HepG2 (cell line): Measurements from ENCODE around the gene IGLON5. TPM values are rescaled to one million over a fixed set of nuclear protein-coding genes. Genes with fewer than 3 reads are reported as not detected.

Experiments used
- ARNT ChIP-seq: fragments of 450-650 bp; IDR thresholded peaks from 2 replicates; pipeline ENCODE4 v1.6.1; 2017
- CBX1 ChIP-seq: IDR thresholded peaks from one replicate; pipeline ENCODE4 v1.6.1; 2016; ENCODE audit warnings: antibody characterized with exemption, low read depth
- CBX2 ChIP-seq, 2 experiments: fragments of 200-600 bp in 1 of 2; sonication (generic); formaldehyde crosslinking in 1 of 2; IDR thresholded peaks; 2 replicates each; pipeline versions ENCODE4 v1.7.0 to v1.8.1; 2018 to 2022; ENCODE audit warnings: low read depth in 2 of 2, low read length in 1 of 2, mild to moderate bottlenecking in 1 of 2, missing genetic modification reagents in 1 of 2
- ELF3 ChIP-seq: IDR thresholded peaks from 2 replicates; pipeline ENCODE4 v1.6.1; 2016; ENCODE audit warnings: missing genetic modification reagents, missing compliant biosample characterization
- HOXD1 ChIP-seq: sonication (generic); formaldehyde crosslinking; IDR thresholded peaks from 2 replicates; pipeline ENCODE4 v1.5.0; 2020; ENCODE audit warnings: missing genetic modification reagents
- IKZF4 ChIP-seq: sonication (generic); formaldehyde crosslinking; IDR thresholded peaks from 2 replicates; pipeline ENCODE4 v1.5.1; 2020; ENCODE audit warnings: borderline replicate concordance, mild to moderate bottlenecking, low read depth, missing genetic modification reagents; ENCODE audit errors: not compliant biosample characterization
- NCOR1 ChIP-seq: fragments of 200-600 bp; sonication (generic); IDR thresholded peaks from 2 replicates; pipeline ENCODE4 v1.7.0; 2017; ENCODE audit warnings: antibody characterized with exemption, low read length, borderline replicate concordance
- NFIC ChIP-seq: IDR thresholded peaks from 2 replicates; pipeline ENCODE4 v1.6.1; 2012; ENCODE audit warnings: mild to moderate bottlenecking, low read length, inconsistent platforms
- PHF5A ChIP-seq: IDR thresholded peaks from one replicate; pipeline ENCODE4 v1.6.1; 2018; ENCODE audit warnings: low read depth, missing genetic modification reagents; ENCODE audit not compliant: unreplicated experiment
- POLR2A ChIP-seq, 2 experiments: IDR thresholded peaks; 2 replicates each; pipeline ENCODE4 v1.6.1; 2011; ENCODE audit warnings: low read depth in 2 of 2, low read length in 2 of 2, mild to moderate bottlenecking in 1 of 2, moderate library complexity in 1 of 2; ENCODE audit not compliant: insufficient read depth in 1 of 2
- RARA ChIP-seq: IDR thresholded peaks from 2 replicates; pipeline ENCODE4 v1.6.1; 2016; ENCODE audit warnings: missing genetic modification reagents, missing compliant biosample characterization
- RBAK ChIP-seq: sonication (generic); formaldehyde crosslinking; IDR thresholded peaks from 2 replicates; pipeline ENCODE4 v1.5.1; 2020; ENCODE audit warnings: mild to moderate bottlenecking, missing genetic modification reagents
- TGIF2 ChIP-seq: IDR thresholded peaks from 2 replicates; pipeline ENCODE4 v1.6.1; 2016; ENCODE audit warnings: control low read depth, missing compliant biosample characterization
- XBP1 ChIP-seq: sonication (generic); formaldehyde crosslinking; IDR thresholded peaks from 2 replicates; pipeline ENCODE4 v1.5.0; 2020; ENCODE audit warnings: missing genetic modification reagents
- ZBTB7B ChIP-seq: sonication (generic); formaldehyde crosslinking; IDR thresholded peaks from 2 replicates; pipeline ENCODE4 v1.4.0; 2020; ENCODE audit warnings: missing genetic modification reagents
- ZNF180 ChIP-seq: sonication (generic); formaldehyde crosslinking; IDR thresholded peaks from 2 replicates; pipeline ENCODE4 v1.4.0; 2020; ENCODE audit warnings: low read depth, missing genetic modification reagents, borderline replicate concordance
- ZNF44 ChIP-seq: sonication (generic); formaldehyde crosslinking; IDR thresholded peaks from 2 replicates; pipeline ENCODE4 v1.5.1; 2020; ENCODE audit warnings: mild to moderate bottlenecking, missing genetic modification reagents
- ZNF790 ChIP-seq: sonication (generic); formaldehyde crosslinking; IDR thresholded peaks from 2 replicates; pipeline ENCODE4 v1.8.0; 2022; ENCODE audit warnings: missing genetic modification reagents, mild to moderate bottlenecking, borderline replicate concordance
- polyA plus RNA-seq, 8 experiments: library from polyadenylated mRNA; depleted of rRNA in 3 of 8; stranded (reverse) in 7 of 8; unstranded in 1 of 8; fragments of >200 nt; fragmentation: Illumina TruSeq in 4 of 8; extraction: Trizol in 4 of 8; gene quantifications; 2 replicates each; pipeline versions ENCODE4 v1.2.1 to v1.2.3, GENCODE V29; 2011 to 2016; ENCODE audit warnings: low read depth in 4 of 8, missing spikeins in 1 of 8, mixed read lengths in 1 of 8; ENCODE audit not compliant: insufficient read depth in 1 of 8
- total RNA-seq, 5 experiments: library from RNA; depleted of rRNA; stranded (reverse); fragments of >200 nt; fragmentation: Illumina TruSeq; extraction: Trizol; gene quantifications; 2 replicates each; pipeline ENCODE4 v1.2.3, GENCODE V29; 2016; ENCODE audit warnings: low read depth in 1 of 5
- TF ChIP-seq, protein P1 (sequence below): sonication (generic); formaldehyde crosslinking; conservative IDR thresholded peaks from 2 replicates; pipeline ENCODE4 v1.5.0; 2020; ENCODE audit warnings: missing genetic modification reagents
- TF ChIP-seq, protein P2 (sequence below): sonication (generic); formaldehyde crosslinking; IDR thresholded peaks from 2 replicates; pipeline ENCODE4 v1.4.0; 2020; ENCODE audit warnings: missing genetic modification reagents; ENCODE audit errors: not compliant biosample characterization
- TF ChIP-seq, protein P3 (sequence below): sonication (generic); formaldehyde crosslinking; IDR thresholded peaks from 2 replicates; pipeline ENCODE4 v1.5.0; 2020; ENCODE audit warnings: missing genetic modification reagents
- TF ChIP-seq, protein P4 (sequence below): IDR thresholded peaks from 2 replicates; pipeline ENCODE4 v1.6.1; 2016; ENCODE audit warnings: missing compliant biosample characterization, missing genetic modification reagents, borderline replicate concordance
- TF ChIP-seq, protein P5 (sequence below): sonication (generic); formaldehyde crosslinking; IDR thresholded peaks from 2 replicates; pipeline ENCODE4 v1.8.0; 2022; ENCODE audit warnings: low read depth, missing genetic modification reagents
- TF ChIP-seq, protein P6 (sequence below): sonication (generic); formaldehyde crosslinking; IDR thresholded peaks from 2 replicates; pipeline ENCODE4 v1.5.0; 2020; ENCODE audit warnings: missing genetic modification reagents, mild to moderate bottlenecking, borderline replicate concordance

Gene IGLON5
- total and polyA plus RNA-seq, 2 of the 13 experiments (the other 11 are each of a cell fraction or from before 2014, with no cell fraction given): 0.04 to 5.7 TPM

DNA sequence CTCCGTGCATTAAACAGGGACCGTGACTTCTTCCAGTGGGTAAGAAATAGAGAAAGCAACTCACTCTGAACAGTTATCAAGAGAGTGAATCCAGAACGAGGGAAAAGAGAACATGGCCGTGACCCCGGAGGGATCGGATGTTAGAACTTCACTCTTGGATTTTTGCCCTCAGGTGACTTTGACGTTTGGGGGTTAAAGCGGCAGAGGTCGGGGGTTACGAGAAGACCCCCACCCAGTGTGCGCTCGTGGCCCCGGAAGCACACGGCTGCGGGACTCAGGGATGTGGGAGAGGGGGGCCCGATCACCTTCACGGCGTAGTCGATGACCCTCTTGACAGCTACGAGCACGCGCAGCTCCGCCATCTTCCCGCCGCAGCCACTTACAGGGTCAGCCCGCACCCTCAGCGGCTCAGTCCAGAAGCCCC is 54.5 kb downstream of the IGLON5 start, which contains the start of gene ETFB (continued):
- TF ChIP-seq, protein P1, sequence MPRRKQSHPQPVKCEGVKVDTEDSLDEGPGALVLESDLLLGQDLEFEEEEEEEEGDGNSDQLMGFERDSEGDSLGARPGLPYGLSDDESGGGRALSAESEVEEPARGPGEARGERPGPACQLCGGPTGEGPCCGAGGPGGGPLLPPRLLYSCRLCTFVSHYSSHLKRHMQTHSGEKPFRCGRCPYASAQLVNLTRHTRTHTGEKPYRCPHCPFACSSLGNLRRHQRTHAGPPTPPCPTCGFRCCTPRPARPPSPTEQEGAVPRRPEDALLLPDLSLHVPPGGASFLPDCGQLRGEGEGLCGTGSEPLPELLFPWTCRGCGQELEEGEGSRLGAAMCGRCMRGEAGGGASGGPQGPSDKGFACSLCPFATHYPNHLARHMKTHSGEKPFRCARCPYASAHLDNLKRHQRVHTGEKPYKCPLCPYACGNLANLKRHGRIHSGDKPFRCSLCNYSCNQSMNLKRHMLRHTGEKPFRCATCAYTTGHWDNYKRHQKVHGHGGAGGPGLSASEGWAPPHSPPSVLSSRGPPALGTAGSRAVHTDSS (CRISPR knock-in tag): no peak
- TF ChIP-seq ZNF790 (CRISPR knock-in tag): no peak
- TF ChIP-seq, protein P2, sequence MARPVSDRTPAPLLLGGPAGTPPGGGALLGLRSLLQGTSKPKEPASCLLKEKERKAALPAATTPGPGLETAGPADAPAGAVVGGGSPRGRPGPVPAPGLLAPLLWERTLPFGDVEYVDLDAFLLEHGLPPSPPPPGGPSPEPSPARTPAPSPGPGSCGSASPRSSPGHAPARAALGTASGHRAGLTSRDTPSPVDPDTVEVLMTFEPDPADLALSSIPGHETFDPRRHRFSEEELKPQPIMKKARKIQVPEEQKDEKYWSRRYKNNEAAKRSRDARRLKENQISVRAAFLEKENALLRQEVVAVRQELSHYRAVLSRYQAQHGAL (CRISPR knock-in tag): no peak
- no peak for TF ChIP-seq ELF3 (CRISPR knock-in tag)
- TF ChIP-seq RBAK (CRISPR knock-in tag): no peak
- no peak; the same call in 1 of the 2 replicates for TF ChIP-seq NCOR1
- 0 out of 2 replicates have a peak, but pooled peaks have one; percentile 23 for TF ChIP-seq TGIF2 (CRISPR knock-in tag)
- TF ChIP-seq, protein P3, sequence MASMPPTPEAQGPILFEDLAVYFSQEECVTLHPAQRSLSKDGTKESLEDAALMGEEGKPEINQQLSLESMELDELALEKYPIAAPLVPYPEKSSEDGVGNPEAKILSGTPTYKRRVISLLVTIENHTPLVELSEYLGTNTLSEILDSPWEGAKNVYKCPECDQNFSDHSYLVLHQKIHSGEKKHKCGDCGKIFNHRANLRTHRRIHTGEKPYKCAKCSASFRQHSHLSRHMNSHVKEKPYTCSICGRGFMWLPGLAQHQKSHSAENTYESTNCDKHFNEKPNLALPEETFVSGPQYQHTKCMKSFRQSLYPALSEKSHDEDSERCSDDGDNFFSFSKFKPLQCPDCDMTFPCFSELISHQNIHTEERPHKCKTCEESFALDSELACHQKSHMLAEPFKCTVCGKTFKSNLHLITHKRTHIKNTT (CRISPR knock-in tag): no peak
- TF ChIP-seq ZBTB7B (CRISPR knock-in tag): no peak
- TF ChIP-seq, protein P4, sequence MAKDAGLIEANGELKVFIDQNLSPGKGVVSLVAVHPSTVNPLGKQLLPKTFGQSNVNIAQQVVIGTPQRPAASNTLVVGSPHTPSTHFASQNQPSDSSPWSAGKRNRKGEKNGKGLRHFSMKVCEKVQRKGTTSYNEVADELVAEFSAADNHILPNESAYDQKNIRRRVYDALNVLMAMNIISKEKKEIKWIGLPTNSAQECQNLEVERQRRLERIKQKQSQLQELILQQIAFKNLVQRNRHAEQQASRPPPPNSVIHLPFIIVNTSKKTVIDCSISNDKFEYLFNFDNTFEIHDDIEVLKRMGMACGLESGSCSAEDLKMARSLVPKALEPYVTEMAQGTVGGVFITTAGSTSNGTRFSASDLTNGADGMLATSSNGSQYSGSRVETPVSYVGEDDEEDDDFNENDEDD (CRISPR knock-in tag): no peak
- no peak for TF ChIP-seq CBX2 (IDR thresholded peaks at IDR 0.05; ENCODE audit: low read depth, low read length)
- TF ChIP-seq CBX2 (CRISPR knock-in tag; IDR thresholded peaks at IDR 0.05; ENCODE audit: low read depth): no peak
- TF ChIP-seq IKZF4 (CRISPR knock-in tag): peak; percentile 10
- TF ChIP-seq, protein P5, sequence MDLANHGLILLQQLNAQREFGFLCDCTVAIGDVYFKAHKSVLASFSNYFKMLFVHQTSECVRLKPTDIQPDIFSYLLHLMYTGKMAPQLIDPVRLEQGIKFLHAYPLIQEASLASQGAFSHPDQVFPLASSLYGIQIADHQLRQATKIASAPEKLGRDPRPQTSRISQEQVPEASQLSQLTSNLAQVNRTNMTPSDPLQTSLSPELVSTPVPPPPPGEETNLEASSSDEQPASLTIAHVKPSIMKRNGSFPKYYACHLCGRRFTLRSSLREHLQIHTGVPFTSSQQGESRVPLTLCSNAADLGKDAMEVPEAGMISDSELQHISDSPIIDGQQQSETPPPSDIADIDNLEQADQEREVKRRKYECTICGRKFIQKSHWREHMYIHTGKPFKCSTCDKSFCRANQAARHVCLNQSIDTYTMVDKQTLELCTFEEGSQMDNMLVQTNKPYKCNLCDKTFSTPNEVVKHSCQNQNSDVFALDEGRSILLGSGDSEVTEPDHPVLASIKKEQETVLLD: no peak
- TF ChIP-seq RARA (CRISPR knock-in tag): no peak
- TF ChIP-seq ZNF180 (CRISPR knock-in tag): no peak
- peak; percentile 15; the same call in 1 of the 2 replicates for TF ChIP-seq NFIC
- 0 out of 2 replicates have a peak, but pooled peaks have one; percentile 8 for TF ChIP-seq XBP1
- TF ChIP-seq, protein P6, sequence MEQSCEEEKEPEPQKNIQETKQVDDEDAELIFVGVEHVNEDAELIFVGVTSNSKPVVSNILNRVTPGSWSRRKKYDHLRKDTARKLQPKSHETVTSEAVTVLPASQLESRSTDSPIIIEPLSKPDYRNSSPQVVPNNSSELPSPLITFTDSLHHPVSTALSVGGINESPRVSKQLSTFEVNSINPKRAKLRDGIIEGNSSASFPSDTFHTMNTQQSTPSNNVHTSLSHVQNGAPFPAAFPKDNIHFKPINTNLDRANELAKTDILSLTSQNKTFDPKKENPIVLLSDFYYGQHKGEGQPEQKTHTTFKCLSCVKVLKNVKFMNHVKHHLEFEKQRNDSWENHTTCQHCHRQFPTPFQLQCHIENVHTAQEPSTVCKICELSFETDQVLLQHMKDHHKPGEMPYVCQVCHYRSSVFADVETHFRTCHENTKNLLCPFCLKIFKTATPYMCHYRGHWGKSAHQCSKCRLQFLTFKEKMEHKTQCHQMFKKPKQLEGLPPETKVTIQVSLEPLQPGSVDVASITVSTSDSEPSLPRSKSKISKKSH (CRISPR knock-in tag): no peak
- TF ChIP-seq PHF5A: no peak
- no peak for TF ChIP-seq HOXD1 (CRISPR knock-in tag)
- TF ChIP-seq ZNF44: no peak
- TF ChIP-seq CBX1: no peak
- peak in 1 of 2 experiments; percentile 85; a peak in 1 of 4 replicates for TF ChIP-seq POLR2A (IDR thresholded peaks at IDR 0.05; ENCODE audit: insufficient read depth in 1 of 2, low read depth in 2 of 2, low read length in 2 of 2)
- TF ChIP-seq ARNT: no peak
